Neural cell (in vitro differentiated cells): ENCODE data around the gene CCDC15. TPM values are rescaled to one million over a fixed set of nuclear protein-coding genes. Genes with fewer than 3 reads are reported as not detected.

Experiments
- H2AFZ ChIP-seq: fragments of 200-600, 300-800 bp; sonication (generic), shearing (Covaris generic); 2 replicates; pipeline ENCODE4 v1.6.0; 2014; ENCODE audit warnings: low read depth, mild to moderate bottlenecking, antibody characterized with exemption, low read length, moderate library complexity
- H3F3A ChIP-seq: fragments of 200-600 bp; shearing (Covaris generic); 2 replicates; pipeline ENCODE4 v1.6.1; 2016; ENCODE audit warnings: mild to moderate bottlenecking, moderate library complexity, mixed read lengths, antibody characterized with exemption, low read length; ENCODE audit not compliant: insufficient read depth, poor library complexity, severe bottlenecking
- H3K27ac ChIP-seq: fragments of 200-600, 300-800 bp; sonication (generic), shearing (Covaris generic); 2 replicates; pipeline ENCODE4 v1.5.1; 2014; ENCODE audit warnings: mild to moderate bottlenecking, low read length, moderate library complexity
- H3K27me3 ChIP-seq: fragments of 300-800, 200-600 bp; sonication (generic), shearing (Covaris generic); 2 replicates; pipeline ENCODE4 v1.6.0; 2014; ENCODE audit warnings: mild to moderate bottlenecking, low read depth, low read length, moderate library complexity; ENCODE audit not compliant: insufficient read depth
- H3K36me3 ChIP-seq: fragments of 300-800, 200-600 bp; sonication (generic), shearing (Covaris generic); 2 replicates; pipeline ENCODE4 v1.5.1; 2014; ENCODE audit warnings: mild to moderate bottlenecking, antibody characterized with exemption, low read length, moderate library complexity; ENCODE audit not compliant: insufficient read depth
- H3K4me2 ChIP-seq: fragments of 300-800, 200-600 bp; sonication (generic), shearing (Covaris generic); 2 replicates; pipeline ENCODE4 v1.6.0; 2014; ENCODE audit warnings: mild to moderate bottlenecking, low read length
- H3K4me3 ChIP-seq: fragments of 300-800, 200-600 bp; sonication (generic), shearing (Covaris generic); 2 replicates; pipeline ENCODE4 v1.5.1; 2014; ENCODE audit warnings: mild to moderate bottlenecking, low read length, moderate library complexity
- H3K79me2 ChIP-seq: fragments of 200-600 bp; shearing (Covaris generic); replicated peaks from 2 replicates; pipeline ENCODE4 v1.6.0; 2014; ENCODE audit warnings: mild to moderate bottlenecking, low read length, moderate library complexity; ENCODE audit not compliant: insufficient read depth
- H3K9ac ChIP-seq: fragments of 300-800, 200-600 bp; sonication (generic), shearing (Covaris generic); 2 replicates; pipeline ENCODE4 v1.6.1; 2016; ENCODE audit warnings: mild to moderate bottlenecking, low read length, mixed read lengths
- H3K9me2 ChIP-seq: fragments of 200-600 bp; shearing (Covaris generic); 2 replicates; pipeline ENCODE4 v1.6.1; 2016; ENCODE audit warnings: mild to moderate bottlenecking, low read length, mixed read lengths; ENCODE audit not compliant: insufficient read depth
- H3K9me3 ChIP-seq: fragments of 200-600, 300-800 bp; sonication (generic), shearing (Covaris generic); 2 replicates; pipeline ENCODE4 v1.6.1; 2016; ENCODE audit warnings: mild to moderate bottlenecking, mixed run types, low read length, moderate library complexity, mixed read lengths
- H4K20me1 ChIP-seq: fragments of 200-600 bp; shearing (Covaris generic); 2 replicates; pipeline ENCODE4 v1.6.1; 2016; ENCODE audit warnings: mild to moderate bottlenecking, mixed run types; ENCODE audit not compliant: insufficient read depth
- EP300 ChIP-seq: fragments of 450-650 bp; conservative IDR thresholded peaks from 2 replicates; pipeline ENCODE4 v1.6.1; 2014; ENCODE audit warnings: antibody characterized with exemption, mild to moderate bottlenecking, moderate library complexity; ENCODE audit not compliant: poor library complexity, severe bottlenecking
- EZH2 ChIP-seq: fragments of 200-600, 300-800 bp; shearing (Covaris generic), sonication (generic); IDR thresholded peaks from 2 replicates; pipeline ENCODE4 v1.6.1; 2014; ENCODE audit warnings: antibody characterized with exemption, low read length, borderline replicate concordance, mild to moderate bottlenecking; ENCODE audit not compliant: insufficient read depth, poor library complexity, severe bottlenecking
- MXI1 ChIP-seq: fragments of 450-650 bp; conservative IDR thresholded peaks from 2 replicates; pipeline ENCODE4 v1.6.1; 2014; ENCODE audit warnings: antibody characterized with exemption, mild to moderate bottlenecking; ENCODE audit not compliant: poor library complexity, severe bottlenecking
- POLR2AphosphoS5 ChIP-seq: IDR thresholded peaks from 2 replicates; pipeline ENCODE4 v1.6.1; 2012
- RAD21 ChIP-seq: fragments of 450-650 bp; conservative IDR thresholded peaks from 2 replicates; pipeline ENCODE4 v1.6.1; 2014; ENCODE audit warnings: antibody characterized with exemption, mild to moderate bottlenecking, moderate library complexity
- REST ChIP-seq: IDR thresholded peaks from 2 replicates; pipeline ENCODE4 v1.6.1; 2012; ENCODE audit warnings: borderline replicate concordance
- SMC3 ChIP-seq: fragments of 450-650 bp; conservative IDR thresholded peaks from 2 replicates; pipeline ENCODE4 v1.6.1; 2014; ENCODE audit warnings: antibody characterized with exemption, mild to moderate bottlenecking, moderate library complexity; ENCODE audit not compliant: poor library complexity
- TAF1 ChIP-seq: IDR thresholded peaks from 2 replicates; pipeline ENCODE4 v1.6.1; 2012; ENCODE audit warnings: low read depth
- polyA plus RNA-seq: library from polyadenylated mRNA; depleted of rRNA; stranded (reverse); fragments of >200 nt; gene quantifications from 2 replicates; pipeline ENCODE4 v1.2.3, GENCODE V29; 2014
- TF ChIP-seq, protein P1 (sequence below): fragments of 450-650 bp; IDR thresholded peaks from 2 replicates; pipeline ENCODE4 v1.5.1; 2014; ENCODE audit warnings: antibody characterized with exemption, mild to moderate bottlenecking, moderate library complexity; ENCODE audit not compliant: poor library complexity, severe bottlenecking

Gene CCDC15
- polyA plus RNA-seq, 1 donor from 2014 or later: 2.5 TPM

DNA sequence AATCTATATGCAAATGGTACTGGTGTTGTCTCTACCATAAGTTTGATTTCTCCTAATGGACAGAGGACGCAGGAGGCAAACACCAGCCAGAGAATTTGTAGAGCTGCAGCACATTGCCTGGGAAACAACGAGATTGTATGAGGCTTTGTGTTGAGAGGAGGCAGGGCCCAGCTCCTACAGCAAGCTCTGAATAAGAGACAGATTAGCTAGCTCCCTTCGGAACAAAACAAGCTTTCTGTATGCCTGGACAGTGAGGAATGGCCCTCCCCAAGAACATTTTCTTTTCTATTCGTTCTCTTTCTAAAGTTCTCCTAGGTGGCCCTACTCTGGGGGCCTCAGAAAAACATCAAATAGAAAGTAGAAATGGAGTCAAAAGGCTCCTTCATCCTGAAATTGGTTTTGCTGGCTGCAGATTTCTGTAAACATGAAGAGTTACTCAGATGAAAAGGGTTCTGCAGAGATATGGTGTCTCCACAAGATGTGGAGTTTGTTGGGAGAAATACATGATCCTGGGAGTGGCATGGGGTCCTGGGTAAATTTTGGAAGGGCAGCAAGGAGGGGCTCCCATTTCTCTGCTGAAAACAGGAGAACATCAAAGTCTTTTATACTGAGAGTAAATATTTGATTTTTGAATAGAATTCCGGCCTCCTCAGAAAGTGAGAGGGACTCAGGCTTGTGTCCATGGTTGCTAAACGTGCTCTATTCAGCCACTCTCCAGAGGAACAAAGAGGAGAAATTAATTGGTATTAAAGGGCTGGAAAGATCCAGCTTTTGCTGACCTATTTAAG, 11.3 kb upstream of the CCDC15 start:
- Histone ChIP-seq H3K9me2 (no peaks in the 10 kb centered on the region), H3K79me2 (no peaks in the 10 kb centered on the region), H3K36me3 (no peaks in the 10 kb centered on the region), H4K20me1 (no peaks in the 10 kb centered on the region), H2AFZ (no peak overlapping the region), H3K27ac (no peak overlapping the region), H3K9ac (no peak overlapping the region), H3F3A (no peaks in the 10 kb centered on the region), H3K9me3 (no peaks in the 10 kb centered on the region), H3K27me3 (no peaks in the 10 kb centered on the region), H3K4me2 (no peak overlapping the region), H3K4me3 (no peak overlapping the region)
- TF ChIP-seq RAD21 (no peak), REST (no peak), EP300 (no peak), SMC3 (no peak), EZH2 (no peak), MXI1 (no peak), POLR2AphosphoS5 (no peak), TAF1 (no peak)
- TF ChIP-seq, protein P1, sequence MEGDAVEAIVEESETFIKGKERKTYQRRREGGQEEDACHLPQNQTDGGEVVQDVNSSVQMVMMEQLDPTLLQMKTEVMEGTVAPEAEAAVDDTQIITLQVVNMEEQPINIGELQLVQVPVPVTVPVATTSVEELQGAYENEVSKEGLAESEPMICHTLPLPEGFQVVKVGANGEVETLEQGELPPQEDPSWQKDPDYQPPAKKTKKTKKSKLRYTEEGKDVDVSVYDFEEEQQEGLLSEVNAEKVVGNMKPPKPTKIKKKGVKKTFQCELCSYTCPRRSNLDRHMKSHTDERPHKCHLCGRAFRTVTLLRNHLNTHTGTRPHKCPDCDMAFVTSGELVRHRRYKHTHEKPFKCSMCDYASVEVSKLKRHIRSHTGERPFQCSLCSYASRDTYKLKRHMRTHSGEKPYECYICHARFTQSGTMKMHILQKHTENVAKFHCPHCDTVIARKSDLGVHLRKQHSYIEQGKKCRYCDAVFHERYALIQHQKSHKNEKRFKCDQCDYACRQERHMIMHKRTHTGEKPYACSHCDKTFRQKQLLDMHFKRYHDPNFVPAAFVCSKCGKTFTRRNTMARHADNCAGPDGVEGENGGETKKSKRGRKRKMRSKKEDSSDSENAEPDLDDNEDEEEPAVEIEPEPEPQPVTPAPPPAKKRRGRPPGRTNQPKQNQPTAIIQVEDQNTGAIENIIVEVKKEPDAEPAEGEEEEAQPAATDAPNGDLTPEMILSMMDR: no peak

DNA sequence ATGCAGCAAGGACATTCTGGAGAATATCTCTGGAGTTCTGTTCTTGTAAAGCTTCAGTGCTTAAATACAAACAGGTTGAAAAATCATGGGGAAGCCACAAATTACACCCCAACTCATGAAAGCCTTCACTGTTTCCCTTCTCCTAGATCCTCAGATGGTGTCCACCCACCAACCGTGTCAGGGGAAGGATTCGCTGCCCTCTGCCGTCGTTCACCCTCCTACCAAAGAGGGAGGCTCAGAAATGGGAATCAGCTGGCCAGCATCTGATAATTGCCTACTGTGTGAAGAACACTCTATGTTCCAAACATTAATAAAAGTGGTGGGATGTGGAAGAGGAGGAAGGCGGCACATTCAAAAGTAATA, 10.8 kb upstream of the CCDC15 start:
- H3K27me3 ChIP-seq: no peaks in the 10 kb centered on the region
- no peaks in the 10 kb centered on the region for H3K9me3 ChIP-seq
- H4K20me1 ChIP-seq: no peaks in the 10 kb centered on the region
- H3K4me3 ChIP-seq: no peak overlapping the region
- H2AFZ ChIP-seq: no peak overlapping the region
- H3K9me2 ChIP-seq: no peaks in the 10 kb centered on the region
- TF ChIP-seq TAF1: no peak
- TF ChIP-seq EP300: no peak
- TF ChIP-seq RAD21: no peak
- TF ChIP-seq, protein P1: no peak
- TF ChIP-seq POLR2AphosphoS5: no peak
- no peak for TF ChIP-seq REST
- no peak for TF ChIP-seq EZH2
- no peak for TF ChIP-seq MXI1
- TF ChIP-seq SMC3: no peak
- no peaks in the 10 kb centered on the region for H3F3A ChIP-seq
- no peaks in the 10 kb centered on the region for H3K36me3 ChIP-seq
- H3K4me2 ChIP-seq: no peak overlapping the region
- no peak overlapping the region for H3K9ac ChIP-seq
- H3K79me2 ChIP-seq: no peaks in the 10 kb centered on the region
- no peak overlapping the region for H3K27ac ChIP-seq
